ENCODE data around the gene TMEM132C. TPM values are rescaled to one million over a fixed set of nuclear protein-coding genes. Genes with fewer than 3 reads are reported as not detected.

The TMEM132C gene
- total and polyA plus RNA-seq, 4 donors = 0.05 to 0.08 (median 0.05) TPM; not detected in 1

DNA sequence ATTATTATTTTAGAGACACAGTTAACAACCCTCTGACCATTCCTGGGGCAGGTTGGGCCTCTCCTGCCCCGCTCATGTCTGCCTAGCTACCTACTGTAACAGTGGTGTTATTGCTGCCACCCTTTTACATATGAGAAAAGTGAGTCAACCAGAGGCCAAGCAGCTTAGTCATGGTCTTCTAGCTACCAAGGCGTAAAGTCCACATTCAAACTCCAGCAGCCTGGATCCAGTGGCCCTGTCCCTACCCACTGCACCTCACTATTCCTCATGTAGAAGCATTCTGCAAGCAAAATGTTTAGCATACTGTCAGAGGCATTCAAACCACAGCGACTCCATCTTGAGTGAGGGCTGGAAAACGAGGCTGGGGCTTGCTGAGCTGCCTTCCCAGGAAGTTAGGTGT, 461.0 kb downstream of the TMEM132C start:
- no peak overlapping the region for H3K27ac ChIP-seq (ENCODE audit: low read depth in 1 of 2, low read length in 2 of 2)
- no peak overlapping the region for H3K4me3 ChIP-seq (ENCODE audit: low read depth in 1 of 3, low read length in 3 of 3)
- TF ChIP-seq EGR1 (IDR thresholded peaks at IDR 0.05; ENCODE audit: low read depth in 2 of 2) (no peak), NR2F2 (IDR thresholded peaks at IDR 0.05) (no peak), YY1 (IDR thresholded peaks at IDR 0.05) (no peak), RAD21 (IDR thresholded peaks at IDR 0.05) (no peak), HNF4A (conservative IDR thresholded peaks at IDR 0.05) (no peak), HNF4G (IDR thresholded peaks at IDR 0.05) (no peak), FOXA2 (IDR thresholded peaks at IDR 0.05) (no peak), FOXA1 (IDR thresholded peaks at IDR 0.05) (no peak), SP1 (IDR thresholded peaks at IDR 0.05) (no peak)
- TF ChIP-seq, protein P1, sequence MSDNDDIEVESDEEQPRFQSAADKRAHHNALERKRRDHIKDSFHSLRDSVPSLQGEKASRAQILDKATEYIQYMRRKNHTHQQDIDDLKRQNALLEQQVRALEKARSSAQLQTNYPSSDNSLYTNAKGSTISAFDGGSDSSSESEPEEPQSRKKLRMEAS (IDR thresholded peaks at IDR 0.05) = no peak
- TF ChIP-seq, protein P2, sequence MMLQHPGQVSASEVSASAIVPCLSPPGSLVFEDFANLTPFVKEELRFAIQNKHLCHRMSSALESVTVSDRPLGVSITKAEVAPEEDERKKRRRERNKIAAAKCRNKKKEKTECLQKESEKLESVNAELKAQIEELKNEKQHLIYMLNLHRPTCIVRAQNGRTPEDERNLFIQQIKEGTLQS (IDR thresholded peaks at IDR 0.05) = no peak
- TF ChIP-seq, protein P3, sequence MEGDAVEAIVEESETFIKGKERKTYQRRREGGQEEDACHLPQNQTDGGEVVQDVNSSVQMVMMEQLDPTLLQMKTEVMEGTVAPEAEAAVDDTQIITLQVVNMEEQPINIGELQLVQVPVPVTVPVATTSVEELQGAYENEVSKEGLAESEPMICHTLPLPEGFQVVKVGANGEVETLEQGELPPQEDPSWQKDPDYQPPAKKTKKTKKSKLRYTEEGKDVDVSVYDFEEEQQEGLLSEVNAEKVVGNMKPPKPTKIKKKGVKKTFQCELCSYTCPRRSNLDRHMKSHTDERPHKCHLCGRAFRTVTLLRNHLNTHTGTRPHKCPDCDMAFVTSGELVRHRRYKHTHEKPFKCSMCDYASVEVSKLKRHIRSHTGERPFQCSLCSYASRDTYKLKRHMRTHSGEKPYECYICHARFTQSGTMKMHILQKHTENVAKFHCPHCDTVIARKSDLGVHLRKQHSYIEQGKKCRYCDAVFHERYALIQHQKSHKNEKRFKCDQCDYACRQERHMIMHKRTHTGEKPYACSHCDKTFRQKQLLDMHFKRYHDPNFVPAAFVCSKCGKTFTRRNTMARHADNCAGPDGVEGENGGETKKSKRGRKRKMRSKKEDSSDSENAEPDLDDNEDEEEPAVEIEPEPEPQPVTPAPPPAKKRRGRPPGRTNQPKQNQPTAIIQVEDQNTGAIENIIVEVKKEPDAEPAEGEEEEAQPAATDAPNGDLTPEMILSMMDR (IDR thresholded peaks at IDR 0.05; ENCODE audit: low read depth, low read length, missing input control) = no peak
- WGBS = 77% methylated on average over 4 of the region's 4 CpGs
- no peak for DNase-seq (ENCODE audit: low spot score)
- H3K4me1 ChIP-seq (ENCODE audit: control insufficient read depth in 4 of 4, insufficient read depth in 4 of 4, low read length in 3 of 4) = no peaks in the 10 kb centered on the region
- H3K9ac ChIP-seq (ENCODE audit: low read depth in 1 of 2, low read length in 2 of 2) = no peak overlapping the region
- H3K27me3 ChIP-seq (ENCODE audit: control insufficient read depth in 4 of 4, insufficient read depth in 4 of 4, low read length in 3 of 4) = peaks cover 0 to 8% (median 2%) of the 10 kb centered on the region in 4 donors
- H3K9me3 ChIP-seq (ENCODE audit: control insufficient read depth in 4 of 4, low read length in 3 of 4) = no peaks in the 10 kb centered on the region
- no peaks in the 10 kb centered on the region for H3K36me3 ChIP-seq (ENCODE audit: control insufficient read depth in 4 of 4, insufficient read depth in 3 of 4, low read depth in 1 of 4, low read length in 3 of 4)

DNA sequence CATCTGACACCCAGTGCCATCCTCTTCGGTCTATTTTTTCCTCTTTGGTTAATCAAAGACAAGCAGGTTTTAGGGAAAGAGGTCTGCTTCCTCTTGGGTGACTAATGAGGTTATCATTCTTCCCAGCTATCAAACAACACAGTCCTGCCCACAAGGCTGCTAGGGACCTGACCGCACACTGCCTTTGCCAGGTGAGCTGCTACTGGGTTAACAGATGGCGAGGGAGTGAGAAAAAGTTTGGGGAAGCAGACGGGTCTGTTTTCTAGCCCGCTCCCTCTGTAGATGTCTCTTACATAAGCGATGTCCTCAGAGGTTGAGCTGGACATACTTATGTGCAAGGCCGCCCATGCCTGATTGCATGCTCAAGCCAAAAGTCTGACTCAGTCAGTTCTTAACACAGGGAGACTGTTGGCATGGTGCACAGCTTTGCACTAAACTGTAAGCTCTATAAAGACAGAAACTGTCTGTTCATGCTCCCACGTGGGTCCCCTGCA, 462.7 kb downstream of the TMEM132C start:
- H3K4me3 ChIP-seq (ENCODE audit: low read depth in 1 of 3, low read length in 3 of 3) = no peak overlapping the region
- no peaks in the 10 kb centered on the region for H3K4me1 ChIP-seq (ENCODE audit: control insufficient read depth in 4 of 4, insufficient read depth in 4 of 4, low read length in 3 of 4)
- H3K9ac ChIP-seq (ENCODE audit: low read depth in 1 of 2, low read length in 2 of 2) = no peak overlapping the region
- DNase-seq (ENCODE audit: low spot score) = no peak
- 64% methylated on average over 8 of the region's 8 CpGs for WGBS
- no peaks in the 10 kb centered on the region for H3K36me3 ChIP-seq (ENCODE audit: control insufficient read depth in 4 of 4, insufficient read depth in 3 of 4, low read depth in 1 of 4, low read length in 3 of 4)
- no peaks in the 10 kb centered on the region for H3K9me3 ChIP-seq (ENCODE audit: control insufficient read depth in 4 of 4, low read length in 3 of 4)
- H3K27me3 ChIP-seq (ENCODE audit: control insufficient read depth in 4 of 4, insufficient read depth in 4 of 4, low read length in 3 of 4) = peaks cover 0 to 2% (median 1%) of the 10 kb centered on the region in 4 donors
- no peak for TF ChIP-seq SP1 (IDR thresholded peaks at IDR 0.05)
- TF ChIP-seq, protein P4, sequence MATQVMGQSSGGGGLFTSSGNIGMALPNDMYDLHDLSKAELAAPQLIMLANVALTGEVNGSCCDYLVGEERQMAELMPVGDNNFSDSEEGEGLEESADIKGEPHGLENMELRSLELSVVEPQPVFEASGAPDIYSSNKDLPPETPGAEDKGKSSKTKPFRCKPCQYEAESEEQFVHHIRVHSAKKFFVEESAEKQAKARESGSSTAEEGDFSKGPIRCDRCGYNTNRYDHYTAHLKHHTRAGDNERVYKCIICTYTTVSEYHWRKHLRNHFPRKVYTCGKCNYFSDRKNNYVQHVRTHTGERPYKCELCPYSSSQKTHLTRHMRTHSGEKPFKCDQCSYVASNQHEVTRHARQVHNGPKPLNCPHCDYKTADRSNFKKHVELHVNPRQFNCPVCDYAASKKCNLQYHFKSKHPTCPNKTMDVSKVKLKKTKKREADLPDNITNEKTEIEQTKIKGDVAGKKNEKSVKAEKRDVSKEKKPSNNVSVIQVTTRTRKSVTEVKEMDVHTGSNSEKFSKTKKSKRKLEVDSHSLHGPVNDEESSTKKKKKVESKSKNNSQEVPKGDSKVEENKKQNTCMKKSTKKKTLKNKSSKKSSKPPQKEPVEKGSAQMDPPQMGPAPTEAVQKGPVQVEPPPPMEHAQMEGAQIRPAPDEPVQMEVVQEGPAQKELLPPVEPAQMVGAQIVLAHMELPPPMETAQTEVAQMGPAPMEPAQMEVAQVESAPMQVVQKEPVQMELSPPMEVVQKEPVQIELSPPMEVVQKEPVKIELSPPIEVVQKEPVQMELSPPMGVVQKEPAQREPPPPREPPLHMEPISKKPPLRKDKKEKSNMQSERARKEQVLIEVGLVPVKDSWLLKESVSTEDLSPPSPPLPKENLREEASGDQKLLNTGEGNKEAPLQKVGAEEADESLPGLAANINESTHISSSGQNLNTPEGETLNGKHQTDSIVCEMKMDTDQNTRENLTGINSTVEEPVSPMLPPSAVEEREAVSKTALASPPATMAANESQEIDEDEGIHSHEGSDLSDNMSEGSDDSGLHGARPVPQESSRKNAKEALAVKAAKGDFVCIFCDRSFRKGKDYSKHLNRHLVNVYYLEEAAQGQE (IDR thresholded peaks at IDR 0.05) = no peak
- TF ChIP-seq TAF1 (conservative IDR thresholded peaks at IDR 0.05) = no peak
- TF ChIP-seq, protein P1 (IDR thresholded peaks at IDR 0.05) = no peak
- no peak for TF ChIP-seq HNF4A (conservative IDR thresholded peaks at IDR 0.05)
- TF ChIP-seq, protein P3 (IDR thresholded peaks at IDR 0.05; ENCODE audit: low read depth, low read length, missing input control) = no peak
- no peak for TF ChIP-seq GABPA (IDR thresholded peaks at IDR 0.05 in 1 of 2, conservative IDR thresholded peaks at IDR 0.05 in 1 of 2)
- H3K27ac ChIP-seq (ENCODE audit: low read depth in 1 of 2, low read length in 2 of 2) = no peak overlapping the region

Data from liver (tissue), 9 donors.